ENCODE measurements around the gene PARP11. TPM values are rescaled to one million over a fixed set of nuclear protein-coding genes. Genes with fewer than 3 reads are reported as not detected.

Gene PARP11, protein sequence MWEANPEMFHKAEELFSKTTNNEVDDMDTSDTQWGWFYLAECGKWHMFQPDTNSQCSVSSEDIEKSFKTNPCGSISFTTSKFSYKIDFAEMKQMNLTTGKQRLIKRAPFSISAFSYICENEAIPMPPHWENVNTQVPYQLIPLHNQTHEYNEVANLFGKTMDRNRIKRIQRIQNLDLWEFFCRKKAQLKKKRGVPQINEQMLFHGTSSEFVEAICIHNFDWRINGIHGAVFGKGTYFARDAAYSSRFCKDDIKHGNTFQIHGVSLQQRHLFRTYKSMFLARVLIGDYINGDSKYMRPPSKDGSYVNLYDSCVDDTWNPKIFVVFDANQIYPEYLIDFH
- 8.3 TPM for polyA plus RNA-seq

DNA sequence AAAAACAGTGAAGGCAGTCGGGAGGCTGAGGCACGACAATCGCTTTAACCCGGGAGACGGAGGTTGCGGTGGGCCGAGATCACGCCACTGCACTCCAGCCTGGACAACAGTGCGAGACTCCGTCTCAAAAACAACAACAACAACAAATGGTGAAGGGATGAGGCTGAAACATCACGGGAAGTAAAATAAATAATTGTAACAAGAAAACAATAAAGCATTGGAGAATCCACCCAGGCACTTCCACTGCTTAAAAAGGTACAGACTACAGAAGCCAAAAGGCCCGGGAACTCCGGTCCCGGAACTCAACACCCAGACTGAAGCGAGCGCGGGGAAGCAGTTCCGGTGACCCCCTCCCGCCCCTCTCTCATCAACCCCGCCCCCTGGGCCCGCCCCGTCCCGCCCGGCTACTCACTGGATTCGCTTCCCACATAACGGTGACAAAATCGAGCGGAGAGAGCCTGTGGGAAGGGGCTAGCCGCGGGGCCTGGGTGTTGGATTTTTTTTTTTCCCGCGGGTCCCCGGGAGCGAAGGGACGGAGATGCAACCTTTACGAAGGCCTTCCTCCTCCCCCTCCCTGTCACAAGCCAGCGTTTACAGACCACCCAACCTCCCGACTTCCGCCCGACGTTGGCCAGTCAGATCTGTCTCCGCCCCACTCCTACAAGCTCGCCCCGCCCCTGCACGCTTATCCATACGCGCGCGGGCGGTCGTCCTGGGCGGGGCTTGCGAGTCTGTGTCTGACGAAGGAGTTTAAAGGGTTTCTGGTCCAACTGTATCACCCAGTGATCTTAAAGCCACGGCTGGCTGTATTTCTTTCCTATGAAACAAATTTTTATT is at the start of gene PARP11:
TSS of gene PARP11 (minus strand) at position 600 of the 837 bp plus-strand sequence. CDS start at position 430, 170 bp downstream.
- H3K27ac Mint-ChIP-seq = peak within 1 kb of the TSS; percentile 88 to 98 (median 94)
- H3K4me1 Mint-ChIP-seq = peaks cover 32 to 43% (median 43%) of the 10 kb centered on the region in 3 donors
- H3K4me3 Mint-ChIP-seq = peak within 1 kb of the TSS; percentile 88 to 97 (median 94)
- no peaks in the 10 kb centered on the region for H3K9me3 Mint-ChIP-seq
- peaks cover 3% of the 10 kb centered on the region for H3K27me3 Mint-ChIP-seq
- peaks cover 5% of the 10 kb centered on the region for H3K36me3 Mint-ChIP-seq

DNA sequence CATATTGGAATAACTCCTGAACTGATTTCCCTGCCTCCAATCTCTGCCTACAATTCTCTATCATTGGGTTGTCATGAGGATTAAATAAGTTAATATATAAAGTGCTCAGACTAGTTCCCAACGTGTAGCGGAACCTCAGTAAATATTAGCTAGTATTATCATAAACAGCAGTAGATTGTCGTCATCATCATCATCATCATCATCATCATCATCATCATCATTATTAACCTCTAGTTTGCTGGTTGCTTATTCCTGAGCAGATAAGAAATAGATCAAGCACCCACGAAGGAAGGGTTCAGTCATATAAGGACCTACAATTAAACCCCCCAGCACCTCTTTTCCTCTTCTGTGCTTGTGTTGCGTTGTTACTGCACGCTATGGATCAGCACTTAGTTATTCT is 48.8 kb upstream of the PARP11 start:
- Mint-ChIP-seq H3K4me1 (no peaks in the 10 kb centered on the region), H3K27me3 (peaks cover 14% of the 10 kb centered on the region), H3K4me3 (no peak overlapping the region), H3K36me3 (no peaks in the 10 kb centered on the region), H3K9me3 (no peaks in the 10 kb centered on the region), H3K27ac (no peak overlapping the region)

DNA sequence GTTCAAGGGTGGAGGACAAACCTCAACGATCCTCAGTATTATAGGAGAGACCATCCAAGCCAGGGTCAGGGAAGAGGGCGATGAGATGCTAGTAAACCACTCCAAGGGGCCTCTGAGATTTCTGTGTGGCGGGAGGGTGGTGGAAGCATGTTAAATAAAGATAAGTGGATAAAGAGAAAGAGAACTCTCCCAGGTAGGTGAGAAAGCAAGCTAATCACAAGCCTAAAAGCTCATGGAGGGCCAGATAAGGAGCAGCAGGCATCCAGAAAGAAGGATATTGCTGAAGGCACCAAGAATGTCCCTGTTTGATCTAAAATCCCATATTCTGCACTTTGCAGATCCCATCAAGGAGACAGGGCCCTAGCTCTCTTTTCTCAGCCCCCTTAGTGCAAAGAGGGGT is 48.3 kb upstream of the PARP11 start:
- H3K27ac Mint-ChIP-seq = no peak overlapping the region
- peaks cover 17% of the 10 kb centered on the region for H3K27me3 Mint-ChIP-seq
- no peaks in the 10 kb centered on the region for H3K9me3 Mint-ChIP-seq
- no peak overlapping the region for H3K4me3 Mint-ChIP-seq
- no peaks in the 10 kb centered on the region for H3K4me1 Mint-ChIP-seq
- no peaks in the 10 kb centered on the region for H3K36me3 Mint-ChIP-seq

DNA sequence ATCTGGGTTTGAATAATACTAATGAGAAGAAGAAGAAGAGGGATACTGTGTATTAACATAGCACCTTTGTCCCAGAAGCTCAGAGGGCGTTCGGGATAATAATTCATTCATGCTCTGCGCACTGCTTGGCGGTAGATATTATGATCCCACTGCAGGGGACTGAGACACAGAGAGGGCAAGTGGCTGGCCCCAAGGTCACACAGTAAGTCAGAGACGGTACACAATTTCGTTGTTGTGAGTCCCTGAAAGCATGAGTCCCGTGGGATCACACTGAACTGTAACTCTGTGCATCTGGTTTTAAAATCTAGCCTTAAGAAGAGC is 47.9 kb upstream of the PARP11 start:
- Mint-ChIP-seq H3K27me3 (peaks cover 17% of the 10 kb centered on the region), H3K4me3 (no peak overlapping the region), H3K27ac (no peak overlapping the region), H3K4me1 (no peaks in the 10 kb centered on the region), H3K36me3 (no peaks in the 10 kb centered on the region), H3K9me3 (no peaks in the 10 kb centered on the region)

DNA sequence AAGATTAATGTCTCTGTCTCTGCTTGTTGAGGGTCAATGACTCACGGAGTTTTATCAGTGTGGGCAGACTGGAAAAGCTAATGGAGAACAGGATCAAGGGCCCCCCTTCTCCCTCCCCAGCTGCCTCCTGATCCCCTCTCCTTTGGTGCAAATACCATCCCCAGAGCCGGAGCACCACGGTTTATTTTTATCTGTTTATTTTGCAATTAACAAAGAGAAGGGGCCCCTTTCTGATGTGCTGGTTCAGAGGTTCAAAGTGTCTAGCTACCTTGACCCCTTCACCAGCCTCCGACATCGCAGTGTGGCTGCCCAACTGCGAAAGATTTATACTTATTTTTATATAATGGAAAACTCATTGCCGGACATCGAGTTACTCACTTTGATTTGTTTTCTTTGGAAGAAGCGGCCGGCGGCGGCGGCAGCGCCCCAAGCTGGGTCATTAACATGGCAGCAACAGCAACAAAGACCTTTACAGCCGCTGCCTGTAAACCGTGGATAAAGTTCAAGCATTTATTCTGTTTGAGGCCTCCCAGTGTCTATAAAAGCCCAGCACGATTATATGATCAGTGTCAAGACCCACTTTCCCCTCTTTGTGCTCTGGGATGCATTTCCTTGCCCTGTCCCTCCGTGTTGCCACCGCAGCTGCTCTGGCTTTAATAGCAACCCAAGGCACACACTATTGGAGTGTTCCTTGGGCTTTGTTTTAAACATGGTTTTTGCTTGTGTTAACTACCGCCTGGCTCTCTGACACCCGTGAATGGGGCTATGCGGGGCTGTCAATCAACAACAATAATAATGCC is 47.4 kb upstream of the PARP11 start:
- Mint-ChIP-seq H3K27ac (no peak overlapping the region), H3K27me3 (peaks cover 17% of the 10 kb centered on the region), H3K9me3 (no peaks in the 10 kb centered on the region), H3K36me3 (no peaks in the 10 kb centered on the region), H3K4me1 (no peaks in the 10 kb centered on the region), H3K4me3 (no peak overlapping the region)

DNA sequence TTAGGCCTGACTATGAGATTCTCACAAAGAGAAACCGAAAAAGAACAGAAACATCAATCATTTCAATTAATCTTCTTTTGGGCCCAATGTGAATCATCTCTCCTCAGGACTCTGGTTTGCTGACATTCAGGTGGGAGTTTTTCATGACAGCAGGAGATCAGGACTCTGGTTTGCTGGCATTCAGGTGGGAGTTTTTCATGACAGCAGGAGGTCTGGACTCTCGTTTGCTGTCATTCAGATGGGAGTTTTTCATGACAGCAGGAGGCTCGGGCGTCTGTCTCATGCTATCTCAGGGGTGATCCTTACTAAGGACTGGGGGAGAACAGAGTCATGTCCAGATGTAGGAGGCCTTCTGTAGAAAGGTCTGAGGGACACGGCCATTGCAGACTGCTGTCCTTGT is 40.1 kb upstream of the PARP11 start:
- H3K36me3 Mint-ChIP-seq = no peaks in the 10 kb centered on the region
- H3K9me3 Mint-ChIP-seq = peaks cover 2 to 7% (median 5%) of the 10 kb centered on the region in 3 donors
- H3K27me3 Mint-ChIP-seq = peaks cover 6% of the 10 kb centered on the region
- no peaks in the 10 kb centered on the region for H3K4me1 Mint-ChIP-seq
- H3K27ac Mint-ChIP-seq = no peak overlapping the region
- H3K4me3 Mint-ChIP-seq = no peak overlapping the region

DNA sequence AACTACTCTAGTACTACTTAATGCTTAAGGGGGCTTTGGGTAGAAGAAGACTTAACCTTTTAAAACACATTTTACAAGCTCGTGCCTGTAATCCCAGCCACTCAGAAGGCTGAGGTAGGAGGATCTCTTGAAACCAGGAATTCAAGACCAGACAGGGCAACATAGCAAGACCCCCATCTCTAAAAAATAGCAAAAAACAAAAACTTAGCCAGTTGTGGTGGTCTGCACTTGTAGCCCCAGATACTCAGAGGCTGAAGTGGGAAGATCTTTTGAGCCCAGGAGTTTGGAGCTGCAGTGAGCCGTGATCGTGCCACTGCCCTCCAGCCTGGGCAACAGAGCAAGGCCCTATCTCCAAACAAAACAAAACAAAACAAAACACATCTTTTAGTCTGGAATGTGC is 39.7 kb upstream of the PARP11 start:
- Mint-ChIP-seq H3K9me3 (peaks cover 2 to 7% (median 5%) of the 10 kb centered on the region in 3 donors), H3K27ac (no peak overlapping the region), H3K27me3 (peaks cover 9% of the 10 kb centered on the region), H3K36me3 (no peaks in the 10 kb centered on the region), H3K4me1 (no peaks in the 10 kb centered on the region), H3K4me3 (no peak overlapping the region)

DNA sequence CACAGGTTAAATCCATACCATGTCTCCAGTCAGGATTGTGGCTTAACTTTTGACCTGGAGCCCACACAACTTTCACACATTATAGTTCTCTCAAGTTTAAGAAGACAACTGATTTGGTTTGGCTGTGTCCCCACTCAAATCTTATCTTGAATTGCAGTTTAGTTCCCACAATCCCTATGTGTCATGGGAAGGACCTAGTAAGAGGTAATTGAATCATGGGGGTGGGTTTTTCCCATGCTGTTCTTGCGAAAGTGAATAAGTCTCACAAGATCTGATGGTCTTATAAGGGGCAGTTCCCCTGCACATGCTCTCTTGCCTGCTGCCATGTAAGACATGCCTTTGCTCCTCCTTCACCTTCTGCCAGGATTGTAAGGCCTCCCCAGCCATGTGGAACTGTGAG is 38.2 kb upstream of the PARP11 start:
- H3K36me3 Mint-ChIP-seq = no peaks in the 10 kb centered on the region
- H3K27me3 Mint-ChIP-seq = peaks cover 17% of the 10 kb centered on the region
- H3K9me3 Mint-ChIP-seq = peaks cover 2 to 7% (median 5%) of the 10 kb centered on the region in 3 donors

DNA sequence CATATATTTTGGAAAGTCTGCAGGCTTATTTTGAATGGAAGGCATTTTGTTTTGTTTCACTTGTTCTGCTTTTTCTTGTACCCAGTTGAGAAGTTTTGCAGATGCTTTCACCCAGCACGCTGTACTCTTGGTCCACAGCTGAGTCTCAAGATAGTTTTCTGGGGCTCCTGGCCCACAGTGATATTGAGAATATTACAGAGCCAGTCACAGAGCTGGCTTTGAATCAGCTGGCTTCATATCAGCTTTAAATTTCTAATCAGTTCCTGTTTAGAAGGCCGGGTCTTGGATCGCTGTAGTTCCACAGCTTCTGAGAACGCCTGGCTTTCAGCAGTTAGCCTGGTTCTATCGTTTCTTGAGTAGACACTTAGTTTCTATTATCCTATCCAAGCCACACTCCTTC is 32.5 kb upstream of the PARP11 start:
- Mint-ChIP-seq H3K4me3 (peak overlapping the region in 2 of 4 donors; percentile 8 to 51), H3K27ac (peak overlapping the region in 1 of 3 donors; percentile 52), H3K36me3 (no peaks in the 10 kb centered on the region), H3K9me3 (peaks cover 0 to 3% (median 3%) of the 10 kb centered on the region in 3 donors), H3K27me3 (peaks cover 20% of the 10 kb centered on the region), H3K4me1 (no peaks in the 10 kb centered on the region)

More for the DNA sequence above, 38.2 kb upstream of the PARP11 start:
- no peaks in the 10 kb centered on the region for H3K4me1 Mint-ChIP-seq
- H3K4me3 Mint-ChIP-seq = peak overlapping the region in 1 of 4 donors; percentile 35
- no peak overlapping the region for H3K27ac Mint-ChIP-seq

DNA sequence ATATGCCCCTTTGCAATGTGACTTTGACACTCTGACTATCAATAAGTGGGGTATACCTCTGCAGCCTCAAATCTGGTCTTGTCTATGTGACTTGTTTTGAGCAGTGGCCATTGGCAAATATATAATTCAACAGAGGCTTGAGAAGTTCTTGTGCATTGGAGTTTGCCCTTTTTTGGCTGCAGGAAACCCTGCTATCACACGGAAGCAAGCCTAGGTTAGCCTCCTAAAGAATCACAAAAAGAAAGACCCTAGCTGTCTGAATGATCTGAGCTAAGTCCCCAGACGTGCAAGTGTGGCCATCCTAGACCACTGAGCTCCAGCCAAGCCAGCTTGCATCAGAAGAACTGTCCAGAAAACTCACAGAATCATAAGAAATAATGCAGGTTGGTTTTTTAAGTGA is 31.8 kb upstream of the PARP11 start:
- peak overlapping the region in 1 of 4 donors; percentile 9 for H3K4me3 Mint-ChIP-seq
- H3K9me3 Mint-ChIP-seq = peaks cover 0 to 3% (median 3%) of the 10 kb centered on the region in 3 donors
- H3K36me3 Mint-ChIP-seq = no peaks in the 10 kb centered on the region
- no peaks in the 10 kb centered on the region for H3K4me1 Mint-ChIP-seq
- H3K27ac Mint-ChIP-seq = peak overlapping the region in 1 of 3 donors; percentile 1
- peaks cover 20% of the 10 kb centered on the region for H3K27me3 Mint-ChIP-seq

DNA sequence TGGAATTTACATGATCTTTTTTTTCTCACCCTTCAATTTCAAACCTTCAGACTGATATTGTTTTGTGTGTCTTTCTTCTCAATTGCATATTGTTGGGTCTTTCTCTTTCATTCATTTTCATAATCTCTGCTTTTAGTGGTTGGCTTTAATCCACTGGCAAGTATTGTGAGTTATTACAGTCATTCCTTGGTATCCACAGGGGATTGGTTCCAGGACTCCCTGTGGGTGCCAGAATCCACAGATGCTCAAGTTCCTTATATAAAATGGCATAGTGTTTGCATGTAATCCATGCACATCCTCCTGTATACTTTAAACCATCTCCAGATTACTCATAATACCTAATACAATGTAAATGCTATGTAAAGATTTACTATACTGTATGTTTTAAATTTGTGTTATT is 29.7 kb upstream of the PARP11 start:
- H3K27ac Mint-ChIP-seq = peak overlapping the region in 1 of 3 donors; percentile 63
- H3K9me3 Mint-ChIP-seq = peaks cover 0 to 3% (median 3%) of the 10 kb centered on the region in 3 donors
- H3K36me3 Mint-ChIP-seq = peaks cover 2% of the 10 kb centered on the region
- no peak overlapping the region for H3K4me3 Mint-ChIP-seq
- no peaks in the 10 kb centered on the region for H3K4me1 Mint-ChIP-seq
- peaks cover 29% of the 10 kb centered on the region for H3K27me3 Mint-ChIP-seq

DNA sequence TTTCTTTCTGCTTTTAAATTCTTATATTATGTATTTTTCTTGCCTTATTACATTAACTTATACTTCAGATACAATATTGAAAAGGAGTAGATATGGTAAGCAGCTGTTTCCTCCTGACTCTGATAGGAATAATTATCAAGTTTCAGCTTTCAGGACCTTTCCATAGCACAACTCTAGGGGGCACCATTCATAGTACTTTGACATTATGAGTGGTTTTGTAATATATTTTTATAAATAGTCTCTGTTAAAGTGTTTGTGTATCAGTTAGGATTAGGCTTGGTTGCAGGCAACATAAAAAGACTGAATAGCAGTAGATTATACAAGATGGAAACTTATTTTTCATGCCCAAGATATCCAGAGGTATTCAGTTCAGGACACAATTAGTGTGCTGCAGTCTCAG is 27.9 kb upstream of the PARP11 start:
- Mint-ChIP-seq H3K27me3 (peaks cover 27% of the 10 kb centered on the region), H3K36me3 (peaks cover 2% of the 10 kb centered on the region), H3K27ac (no peak overlapping the region), H3K9me3 (peaks cover 0 to 3% (median 3%) of the 10 kb centered on the region in 3 donors), H3K4me3 (no peak overlapping the region), H3K4me1 (peaks cover 0 to 5% (median 0%) of the 10 kb centered on the region in 3 donors)

DNA sequence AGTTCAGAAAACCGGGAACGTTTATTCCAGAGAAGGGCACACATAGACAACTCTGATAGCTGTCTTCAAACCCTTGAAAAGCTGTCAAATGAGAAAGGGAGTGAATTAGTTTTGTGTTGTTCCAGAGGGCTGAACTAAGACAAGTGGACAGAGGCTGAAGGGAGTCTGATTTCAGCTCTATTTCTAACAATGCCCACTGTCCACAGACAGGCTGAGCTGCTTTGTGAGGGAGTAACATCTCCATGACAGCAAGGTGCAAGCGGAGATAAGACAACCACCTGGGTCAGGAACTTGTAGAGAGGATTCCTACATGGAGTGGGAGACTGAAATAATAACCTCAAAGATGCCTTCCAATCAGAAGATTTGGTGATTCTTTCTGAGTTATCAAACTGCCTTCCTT is 25.6 kb upstream of the PARP11 start:
- Mint-ChIP-seq H3K4me3 (no peak overlapping the region), H3K4me1 (peaks cover 0 to 5% (median 0%) of the 10 kb centered on the region in 3 donors), H3K27me3 (peaks cover 23% of the 10 kb centered on the region), H3K36me3 (peaks cover 2% of the 10 kb centered on the region), H3K27ac (no peak overlapping the region), H3K9me3 (peaks cover 0 to 3% (median 3%) of the 10 kb centered on the region in 3 donors)

DNA sequence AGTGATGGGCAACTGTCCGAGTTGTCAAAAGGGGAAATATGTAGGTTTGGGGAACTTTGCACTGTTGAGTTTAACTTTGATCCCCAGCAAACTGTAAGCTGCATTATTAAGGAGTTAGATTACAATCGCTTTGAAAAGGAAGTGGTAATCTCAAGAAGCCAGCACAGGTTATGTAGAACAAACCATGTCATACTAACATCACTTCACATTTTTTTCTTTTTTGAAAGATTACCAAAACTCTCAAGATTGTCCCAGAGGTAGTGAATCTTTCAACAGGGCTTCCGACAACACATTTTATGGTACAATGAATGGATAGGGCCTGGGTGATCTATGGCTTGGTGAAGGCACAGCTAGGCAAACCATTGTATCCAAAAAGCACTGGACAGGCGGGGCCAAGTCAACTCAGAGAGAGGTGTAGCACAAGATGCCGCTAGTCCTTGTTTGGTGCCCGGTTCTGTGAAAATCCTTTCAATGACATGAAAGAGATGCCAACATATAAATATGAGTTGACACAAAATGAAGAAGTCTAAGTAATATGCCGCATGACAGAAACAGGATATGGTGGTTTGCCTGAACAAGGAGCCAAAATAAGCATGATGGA is 24.3 kb upstream of the PARP11 start:
- H3K4me3 Mint-ChIP-seq = peak overlapping the region in 1 of 4 donors; percentile 29
- H3K27me3 Mint-ChIP-seq = peaks cover 20% of the 10 kb centered on the region
- H3K9me3 Mint-ChIP-seq = no peaks in the 10 kb centered on the region
- no peak overlapping the region for H3K27ac Mint-ChIP-seq
- H3K36me3 Mint-ChIP-seq = peaks cover 2% of the 10 kb centered on the region
- peaks cover 0 to 5% (median 0%) of the 10 kb centered on the region in 3 donors for H3K4me1 Mint-ChIP-seq
